Ishikawa (cell line): ENCODE measurements around the gene CACNA1C.

Experiments
- CEBPB ChIP-seq: IDR thresholded peaks from 2 replicates; pipeline ENCODE4 v1.6.1; 2012
- CREB1 ChIP-seq: IDR thresholded peaks from 2 replicates; pipeline ENCODE4 v1.6.1; 2012; ENCODE audit warnings: low read depth
- EGR1 ChIP-seq: IDR thresholded peaks from 2 replicates; pipeline ENCODE4 v1.6.1; 2012
- EP300 ChIP-seq: IDR thresholded peaks from 2 replicates; pipeline ENCODE4 v1.6.1; 2012; ENCODE audit warnings: borderline replicate concordance
- FOXM1 ChIP-seq: IDR thresholded peaks from 2 replicates; pipeline ENCODE4 v1.6.1; 2012; ENCODE audit warnings: low read depth, borderline replicate concordance
- NFIC ChIP-seq: IDR thresholded peaks from 2 replicates; pipeline ENCODE4 v1.6.1; 2012
- RAD21 ChIP-seq: IDR thresholded peaks from 2 replicates; pipeline ENCODE4 v1.6.1; 2012; ENCODE audit warnings: low read depth
- REST ChIP-seq: IDR thresholded peaks from 2 replicates; pipeline ENCODE4 v1.6.1; 2012; ENCODE audit warnings: low read depth, mild to moderate bottlenecking
- TAF1 ChIP-seq: IDR thresholded peaks from 2 replicates; pipeline ENCODE4 v1.6.1; 2012; ENCODE audit warnings: low read depth, mild to moderate bottlenecking
- TCF12 ChIP-seq: IDR thresholded peaks from 2 replicates; pipeline ENCODE4 v1.6.1; 2012; ENCODE audit warnings: low read depth
- TEAD4 ChIP-seq: IDR thresholded peaks from 2 replicates; pipeline ENCODE4 v1.6.1; 2012
- YY1 ChIP-seq: IDR thresholded peaks from 2 replicates; pipeline ENCODE4 v1.6.1; 2012; ENCODE audit warnings: low read depth
- ZBTB7A ChIP-seq: IDR thresholded peaks from 2 replicates; pipeline ENCODE4 v1.6.1; 2012; ENCODE audit warnings: low read depth
- TF ChIP-seq, protein P1 (sequence below): IDR thresholded peaks from 2 replicates; pipeline ENCODE4 v1.6.1; 2012
- TF ChIP-seq, protein P2 (sequence below): IDR thresholded peaks from 2 replicates; pipeline ENCODE4 v1.6.1; 2012

CACNA1C gene

GRCh38 chr12:2544230-2544629 is 491.4 kb downstream of the CACNA1C start:
- no peak for TF ChIP-seq CREB1
- no peak for TF ChIP-seq TEAD4
- TF ChIP-seq CEBPB = no peak

- TF ChIP-seq NFIC = no peak
- no peak for TF ChIP-seq EGR1
- TF ChIP-seq, protein P1, sequence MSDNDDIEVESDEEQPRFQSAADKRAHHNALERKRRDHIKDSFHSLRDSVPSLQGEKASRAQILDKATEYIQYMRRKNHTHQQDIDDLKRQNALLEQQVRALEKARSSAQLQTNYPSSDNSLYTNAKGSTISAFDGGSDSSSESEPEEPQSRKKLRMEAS = no peak
- no peak for TF ChIP-seq ZBTB7A
- no peak for TF ChIP-seq REST
- TF ChIP-seq TAF1 = no peak
- TF ChIP-seq FOXM1 = no peak
- TF ChIP-seq CREB1 = no peak
- TF ChIP-seq, protein P2, sequence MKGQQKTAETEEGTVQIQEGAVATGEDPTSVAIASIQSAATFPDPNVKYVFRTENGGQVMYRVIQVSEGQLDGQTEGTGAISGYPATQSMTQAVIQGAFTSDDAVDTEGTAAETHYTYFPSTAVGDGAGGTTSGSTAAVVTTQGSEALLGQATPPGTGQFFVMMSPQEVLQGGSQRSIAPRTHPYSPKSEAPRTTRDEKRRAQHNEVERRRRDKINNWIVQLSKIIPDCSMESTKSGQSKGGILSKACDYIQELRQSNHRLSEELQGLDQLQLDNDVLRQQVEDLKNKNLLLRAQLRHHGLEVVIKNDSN = no peak
- TF ChIP-seq EP300 = no peak
- TF ChIP-seq YY1 = no peak
- TF ChIP-seq TCF12 = no peak
- TF ChIP-seq TEAD4 = no peak
- TF ChIP-seq CEBPB = no peak
- no peak for TF ChIP-seq RAD21
These were observed 494.7 kb downstream of the CACNA1C start for GRCh38 chr12:2547273-2548044.

DNA sequence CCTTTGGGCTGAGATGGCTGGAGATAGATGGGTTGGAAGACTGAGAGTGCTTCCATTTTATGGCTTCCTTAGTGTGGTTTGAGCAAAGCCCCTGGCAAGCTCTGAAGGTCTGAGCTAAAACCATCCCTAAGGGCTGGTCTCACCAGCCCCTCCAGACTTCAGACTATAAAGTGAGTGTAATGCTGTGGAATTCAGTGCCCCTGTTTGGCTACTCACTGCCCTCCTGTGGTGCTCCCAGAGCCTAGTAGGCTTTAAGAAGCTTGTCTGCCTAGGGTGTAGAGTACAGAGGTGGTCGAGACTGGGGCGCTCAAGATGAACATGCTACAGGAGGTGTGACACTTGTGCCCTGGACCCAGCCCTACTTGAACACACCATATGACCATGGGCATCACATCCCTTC is 495.3 kb downstream of the CACNA1C start:
- no peak for TF ChIP-seq REST
- no peak for TF ChIP-seq FOXM1
- TF ChIP-seq CREB1 = no peak

DNA sequence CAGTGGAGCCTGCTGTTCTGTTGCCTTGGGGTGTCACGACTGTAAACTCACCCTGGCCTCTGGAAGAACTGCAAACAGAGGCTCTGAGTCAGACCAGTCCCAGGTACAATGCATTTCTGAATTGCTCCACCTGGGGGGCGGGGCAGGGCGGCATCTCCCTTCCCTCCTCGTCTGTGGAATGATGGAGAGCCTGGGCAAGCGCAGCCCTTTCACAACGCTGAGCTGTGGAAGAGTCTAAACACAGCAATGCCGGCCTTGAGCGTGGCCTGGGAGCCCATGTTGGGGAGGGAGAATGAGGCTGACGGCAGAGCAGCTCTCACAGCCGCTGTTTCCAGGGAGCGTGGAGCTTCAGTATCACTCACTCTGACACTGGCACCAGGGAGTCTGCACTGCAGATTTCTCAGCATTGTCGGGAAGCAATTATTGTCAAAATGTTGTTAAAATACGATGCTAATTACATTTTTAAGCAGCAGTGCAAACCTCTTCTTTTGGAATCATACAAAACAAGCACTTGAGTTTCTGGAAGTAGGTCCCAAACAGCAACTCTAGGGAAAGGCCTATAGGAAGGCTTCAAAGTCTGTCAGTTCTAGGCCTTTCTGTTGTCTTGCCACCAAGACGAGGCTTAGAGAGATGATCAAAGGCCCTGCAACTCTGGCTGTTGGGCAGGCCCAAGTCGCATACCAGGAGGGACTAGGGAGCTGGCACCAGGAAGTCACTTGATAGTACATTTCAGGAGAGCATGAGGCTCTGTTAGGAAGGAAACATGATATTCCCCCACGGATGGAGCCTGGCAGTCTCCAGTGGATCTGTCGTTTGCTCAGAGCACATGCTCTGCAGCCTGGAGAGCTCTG is 498.0 kb downstream of the CACNA1C start:
- TF ChIP-seq TEAD4 = no peak
- no peak for TF ChIP-seq TCF12
- TF ChIP-seq EGR1 = no peak
- no peak for TF ChIP-seq NFIC
- TF ChIP-seq, protein P2 = no peak
- no peak for TF ChIP-seq EP300
- TF ChIP-seq YY1 = no peak
- no peak for TF ChIP-seq FOXM1
- no peak for TF ChIP-seq TAF1
- TF ChIP-seq RAD21 = no peak
- TF ChIP-seq REST = no peak
- TF ChIP-seq, protein P1 = no peak
- TF ChIP-seq ZBTB7A = no peak
- TF ChIP-seq CREB1 = no peak
- TF ChIP-seq CEBPB = no peak
